H1 (cell line): ENCODE data around the gene APOBEC2. TPM values are rescaled to one million over a fixed set of nuclear protein-coding genes. Genes with fewer than 3 reads are reported as not detected.

Experiments
- TBP ChIP-seq: IDR thresholded peaks from 2 replicates; pipeline ENCODE4 v1.6.1; 2011; ENCODE audit warnings: low read depth, low read length, improper control_type of control experiment
- polyA plus RNA-seq, 7 experiments: library from polyadenylated mRNA; depleted of rRNA in 3 of 7; stranded (reverse) in 5 of 7; unstranded in 2 of 7; fragments of >200 nt in 5 of 7; fragments of 200-250 nt in 2 of 7; gene quantifications; 1 replicate in 5 of 7; 2 replicates in 1 of 7; 4 replicates in 1 of 7; pipeline versions ENCODE4 v1.2.1 to v1.2.3, GENCODE V29; 2011 to 2013; ENCODE audit warnings: missing spikeins in 2 of 7, mixed read lengths in 2 of 7
- total RNA-seq: library from RNA; stranded (reverse); fragmentation: NEBNext Ultra II Directional; extraction: Animal tissue kit (Norgen Biotek cat#: 25700); gene quantifications from 2 replicates; pipeline ENCODE4 v1.2.1, GENCODE V29; 2021

Gene APOBEC2
- total and polyA plus RNA-seq, 2 of the 8 experiments (the other 6 are each of a cell fraction or from before 2014, with no cell fraction given), result not detected

- TF ChIP-seq TBP, result 0 out of 2 replicates have a peak, but pooled peaks have one; percentile 51
These were observed 18.5 kb downstream of the APOBEC2 start (continued) for GRCh38 chr6:41071501-41071922.
